Measurements from ENCODE around the gene AQP1.

Gene AQP1

GRCh38 chr7:30899066-30899465 lies 12.6 kb upstream of the AQP1 start:
- no peak for TF ChIP-seq CTCF (IDR thresholded peaks at IDR 0.05; ENCODE audit: borderline replicate concordance, insufficient read depth, low read depth, low read length)

GRCh38 chr7:30899630-30900029 lies 12.0 kb upstream of the AQP1 start:
- no peak for TF ChIP-seq CTCF (IDR thresholded peaks at IDR 0.05; ENCODE audit: borderline replicate concordance, insufficient read depth, low read depth, low read length)
- no peak overlapping the region for H3K4me3 ChIP-seq (ENCODE audit: low read depth, low read length)

More at GRCh38 chr7:30899066-30899465, 12.6 kb upstream of the AQP1 start:
- H3K4me3 ChIP-seq (ENCODE audit: low read depth, low read length): no peak overlapping the region

GRCh38 chr7:30900053-30900452 lies 11.6 kb upstream of the AQP1 start:
- no peak for TF ChIP-seq CTCF (IDR thresholded peaks at IDR 0.05; ENCODE audit: borderline replicate concordance, insufficient read depth, low read depth, low read length)
- no peak overlapping the region for H3K4me3 ChIP-seq (ENCODE audit: low read depth, low read length)

- no peak overlapping the region for H3K4me3 ChIP-seq (ENCODE audit: low read depth, low read length)
- TF ChIP-seq CTCF (IDR thresholded peaks at IDR 0.05; ENCODE audit: borderline replicate concordance, insufficient read depth, low read depth, low read length): no peak
Measured at GRCh38 chr7:30900803-30901362, 10.8 kb upstream of the AQP1 start.

GRCh38 chr7:30901856-30902255 lies 9.8 kb upstream of the AQP1 start:
- H3K4me3 ChIP-seq (ENCODE audit: low read depth, low read length): no peak overlapping the region

GRCh38 chr7:30902466-30902865 lies 9.2 kb upstream of the AQP1 start:
- TF ChIP-seq CTCF (IDR thresholded peaks at IDR 0.05; ENCODE audit: borderline replicate concordance, insufficient read depth, low read depth, low read length): no peak
- H3K4me3 ChIP-seq (ENCODE audit: low read depth, low read length): no peak overlapping the region

More at GRCh38 chr7:30901856-30902255, 9.8 kb upstream of the AQP1 start:
- no peak for TF ChIP-seq CTCF (IDR thresholded peaks at IDR 0.05; ENCODE audit: borderline replicate concordance, insufficient read depth, low read depth, low read length)

GRCh38 chr7:30903146-30903545 lies 8.5 kb upstream of the AQP1 start:
- H3K4me3 ChIP-seq (ENCODE audit: low read depth, low read length): no peak overlapping the region
- no peak for TF ChIP-seq CTCF (IDR thresholded peaks at IDR 0.05; ENCODE audit: borderline replicate concordance, insufficient read depth, low read depth, low read length)

All from GM12875 (cell line).